ENCODE measurements around the gene ZNF710. TPM values are rescaled to one million over a fixed set of nuclear protein-coding genes. Genes with fewer than 3 reads are reported as not detected.

ZNF710 gene
- total and polyA plus RNA-seq, 2 of the 8 experiments (the other 6 are each of a cell fraction or from before 2014, with no cell fraction given) = 10.5 to 24.0 TPM

GRCh38 chr15:90080818-90081393 is 79.8 kb downstream of the ZNF710 start:
- ChIA-PET POLR2A (ENCODE audit: partially characterized antibody) (no interaction called here), CTCF (ENCODE audit: partially characterized antibody) (interaction anchor here (0.6 to 3.1 kb wide), 3 partner anchors 11 to 182 kb away, joined by 4 to 18 read pairs (median 4); no protein-coding TSS in a partner anchor)
- H3K18ac ChIP-seq (ENCODE audit: extremely low read depth, low read length) = no peak overlapping the region
- H2BK20ac ChIP-seq (ENCODE audit: low read length) = no peak overlapping the region
- peaks cover 0 to 7% (median 3%) of the 10 kb centered on the region in 4 experiments; a peak in 4 of 7 replicates for H3K4me1 ChIP-seq (replicated peaks in 1 of 4; ENCODE audit: control insufficient read depth in 3 of 4, insufficient read depth in 4 of 4, low read length in 3 of 4)
- peak overlapping the region; percentile 64; the same call in 1 of the 2 replicates for H4K8ac ChIP-seq (ENCODE audit: extremely low read depth, insufficient read depth, low read length)
- no peak overlapping the region for H3K4me2 ChIP-seq (ENCODE audit: insufficient read depth in 1 of 2, low read depth in 2 of 2, low read length in 2 of 2)
- H3K79me1 ChIP-seq (ENCODE audit: low read depth, low read length) = 0 out of 2 replicates have a peak, but pooled peaks cover 2% of the 10 kb centered on the region
- no peaks in the 10 kb centered on the region for H3K79me2 ChIP-seq (ENCODE audit: control insufficient read depth in 1 of 2, insufficient read depth in 2 of 2, low read length in 2 of 2)
- no peaks in the 10 kb centered on the region for H3K23me2 ChIP-seq (ENCODE audit: low read depth, low read length)
- no peak overlapping the region for H3K23ac ChIP-seq (ENCODE audit: insufficient read length)
- H4K5ac ChIP-seq (ENCODE audit: insufficient read length, low read depth, low read length) = no peak overlapping the region
- H2BK5ac ChIP-seq (ENCODE audit: low read depth, low read length) = no peak overlapping the region
- peaks cover 2 to 9% (median 3%) of the 10 kb centered on the region in 4 experiments; a peak in 3 of 8 replicates for H3K36me3 ChIP-seq (ENCODE audit: control insufficient read depth in 2 of 4, insufficient read depth in 4 of 4, low read length in 3 of 4)
- H3K56ac ChIP-seq (replicated peaks; ENCODE audit: insufficient read length, low read depth, low read length) = no peak overlapping the region
- FAIRE-seq (no peak), DNase-seq (ENCODE audit: low read depth in 1 of 2, low spot score in 2 of 2) (no peak)
- no peak overlapping the region for H3K4me3 ChIP-seq (ENCODE audit: extremely low read depth in 1 of 4, insufficient read depth in 2 of 4, low read depth in 3 of 4, low read length in 4 of 4)
- H2AFZ ChIP-seq (ENCODE audit: low read length) = no peak overlapping the region
- no peak overlapping the region for H2BK12ac ChIP-seq (ENCODE audit: low read depth, low read length)
- WGBS, 2 experiments (ENCODE audit: extremely low coverage in 1 of 2, insufficient coverage in 1 of 2, insufficient read length in 1 of 2, insufficient replicate concordance in 2 of 2, low coverage in 1 of 2, low lambda C conversion rate in 2 of 2, missing lambda C conversion rate in 1 of 2) = 88% methylated on average over 9 of the region's 11 CpGs; no CpG with 5 or more reads in 1 of the 2 experiments
- no peak for TF ChIP-seq RNF2 (IDR thresholded peaks at IDR 0.05; ENCODE audit: borderline replicate concordance, low read depth, low read length, missing control alignments, poor library complexity, severe bottlenecking)
- no peak for TF ChIP-seq SUZ12 (IDR thresholded peaks at IDR 0.05; ENCODE audit: low read length)
- no peak for TF ChIP-seq TEAD4 (IDR thresholded peaks at IDR 0.05; ENCODE audit: low read depth, low read length)
- TF ChIP-seq TCF12 (IDR thresholded peaks at IDR 0.05; ENCODE audit: low read depth, low read length) = no peak
- TF ChIP-seq, protein P1, sequence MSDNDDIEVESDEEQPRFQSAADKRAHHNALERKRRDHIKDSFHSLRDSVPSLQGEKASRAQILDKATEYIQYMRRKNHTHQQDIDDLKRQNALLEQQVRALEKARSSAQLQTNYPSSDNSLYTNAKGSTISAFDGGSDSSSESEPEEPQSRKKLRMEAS (IDR thresholded peaks at IDR 0.05) = no peak
- no peak for TF ChIP-seq JUN (IDR thresholded peaks at IDR 0.05; ENCODE audit: low read depth, low read length)
- TF ChIP-seq SP2 (IDR thresholded peaks at IDR 0.05; ENCODE audit: low read length) = no peak
- H2AK5ac ChIP-seq (ENCODE audit: low read depth, low read length) = no peak overlapping the region
- no peak overlapping the region for H3K27ac ChIP-seq (ENCODE audit: low read depth, low read length)
- no peak overlapping the region for H2BK15ac ChIP-seq (ENCODE audit: low read length)
- no peaks in the 10 kb centered on the region for H3K27me3 ChIP-seq (replicated peaks in 1 of 4; ENCODE audit: control insufficient read depth in 3 of 4, extremely low read depth in 1 of 4, insufficient read depth in 3 of 4, low read length in 3 of 4)
- H2BK120ac ChIP-seq (replicated peaks; ENCODE audit: low read depth, low read length) = no peak overlapping the region
- H4K20me1 ChIP-seq (replicated peaks in 1 of 2; ENCODE audit: control insufficient read depth in 1 of 2, insufficient read depth in 2 of 2, low read length in 2 of 2) = peaks cover 0 to 4% of the 10 kb centered on the region in 2 experiments
- no peak overlapping the region for H3K4ac ChIP-seq (replicated peaks; ENCODE audit: insufficient read length, low read depth, low read length)
- no peak overlapping the region for H3K14ac ChIP-seq (ENCODE audit: insufficient read length)
- no peak overlapping the region for H4K91ac ChIP-seq (replicated peaks; ENCODE audit: insufficient read length, low read length)
- no peaks in the 10 kb centered on the region for H3K9me3 ChIP-seq (ENCODE audit: insufficient read depth in 2 of 2, low read depth in 1 of 2, low read length in 1 of 2)
- no peak overlapping the region for H3K9ac ChIP-seq (replicated peaks in 1 of 4; ENCODE audit: extremely low read depth in 1 of 4, low read depth in 3 of 4, low read length in 3 of 4)

All from H1 (cell line).